ENCODE data around the gene GABBR2. TPM values are rescaled to one million over a fixed set of nuclear protein-coding genes. Genes with fewer than 3 reads are reported as not detected.

Gene GABBR2
- total and polyA plus RNA-seq, 2 of the 8 experiments (the other 6 are each of a cell fraction or from before 2014, with no cell fraction given): 0.50 to 1.2 TPM

DNA sequence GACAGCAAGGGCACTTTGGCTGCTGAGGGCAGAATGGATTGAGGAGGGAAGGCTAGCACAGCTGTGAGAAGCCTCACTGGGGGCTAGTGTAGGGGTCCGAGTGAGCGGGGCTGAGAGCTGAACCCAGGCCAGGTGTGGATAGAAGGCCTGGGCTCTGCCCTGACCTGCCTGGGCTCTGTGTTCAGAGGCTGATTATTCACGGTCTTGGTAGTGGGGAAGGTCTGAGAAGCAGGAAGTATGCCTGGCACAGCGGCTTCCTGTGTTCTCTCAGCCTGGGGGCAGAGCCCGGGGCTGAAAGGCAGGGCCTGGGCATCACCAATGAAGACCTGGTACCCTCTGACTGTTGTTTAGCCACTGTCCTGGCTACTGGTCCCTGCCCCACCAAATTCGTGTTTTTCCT is 316.9 kb downstream of the GABBR2 start:
- Histone ChIP-seq H2AFZ (ENCODE audit: low read length) (no peak overlapping the region), H2BK5ac (ENCODE audit: low read depth, low read length) (no peak overlapping the region), H3K4ac (replicated peaks; ENCODE audit: insufficient read length, low read depth, low read length) (no peak overlapping the region), H3K56ac (replicated peaks; ENCODE audit: insufficient read length, low read depth, low read length) (no peak overlapping the region), H3K36me3 (ENCODE audit: control insufficient read depth in 2 of 4, insufficient read depth in 4 of 4, low read length in 3 of 4) (no peaks in the 10 kb centered on the region), H3K23ac (ENCODE audit: insufficient read length) (no peak overlapping the region), H3K4me1 (replicated peaks in 1 of 4; ENCODE audit: control insufficient read depth in 3 of 4, insufficient read depth in 4 of 4, low read length in 3 of 4) (peaks cover 0 to 16% (median under 1%) of the 10 kb centered on the region in 4 experiments; a peak in 4 of 7 replicates), H3K23me2 (ENCODE audit: low read depth, low read length) (peaks cover 8% of the 10 kb centered on the region; the same call in 1 of the 2 replicates), H2BK15ac (ENCODE audit: low read length) (no peak overlapping the region), H3K27ac (ENCODE audit: low read depth, low read length) (no peak overlapping the region), H3K4me3 (ENCODE audit: extremely low read depth in 1 of 4, insufficient read depth in 2 of 4, low read depth in 3 of 4, low read length in 4 of 4) (no peak overlapping the region), H3K9me3 (ENCODE audit: insufficient read depth in 2 of 2, low read depth in 1 of 2, low read length in 1 of 2) (no peaks in the 10 kb centered on the region), H3K27me3 (replicated peaks in 1 of 4; ENCODE audit: control insufficient read depth in 3 of 4, extremely low read depth in 1 of 4, insufficient read depth in 3 of 4, low read length in 3 of 4) (no peaks in the 10 kb centered on the region; a peak in 1 of 7 replicates), H4K91ac (replicated peaks; ENCODE audit: insufficient read length, low read length) (no peak overlapping the region), H3K4me2 (ENCODE audit: insufficient read depth in 1 of 2, low read depth in 2 of 2, low read length in 2 of 2) (no peak overlapping the region), H3K79me2 (ENCODE audit: control insufficient read depth in 1 of 2, insufficient read depth in 2 of 2, low read length in 2 of 2) (no peaks in the 10 kb centered on the region), H2AK5ac (ENCODE audit: low read depth, low read length) (0 out of 2 replicates have a peak overlapping the region, but pooled peaks have one; percentile 39), H3K79me1 (ENCODE audit: low read depth, low read length) (no peaks in the 10 kb centered on the region), H3K14ac (ENCODE audit: insufficient read length) (no peak overlapping the region), H2BK120ac (replicated peaks; ENCODE audit: low read depth, low read length) (no peak overlapping the region), H4K5ac (ENCODE audit: insufficient read length, low read depth, low read length) (no peak overlapping the region), H3K9ac (replicated peaks in 1 of 4; ENCODE audit: extremely low read depth in 1 of 4, low read depth in 3 of 4, low read length in 3 of 4) (no peak overlapping the region), H2BK12ac (ENCODE audit: low read depth, low read length) (no peak overlapping the region), H3K18ac (ENCODE audit: extremely low read depth, low read length) (no peak overlapping the region), H2BK20ac (ENCODE audit: low read length) (no peak overlapping the region), H4K20me1 (replicated peaks in 1 of 2; ENCODE audit: control insufficient read depth in 1 of 2, insufficient read depth in 2 of 2, low read length in 2 of 2) (no peaks in the 10 kb centered on the region), H4K8ac (ENCODE audit: extremely low read depth, insufficient read depth, low read length) (no peak overlapping the region)
- FAIRE-seq (no peak), DNase-seq (ENCODE audit: low read depth in 1 of 2, low spot score in 2 of 2) (no peak)
- 92% methylated on average over 6 of the region's 6 CpGs; no CpG with 5 or more reads in 1 of the 2 experiments for WGBS, 2 experiments (ENCODE audit: extremely low coverage in 1 of 2, insufficient coverage in 1 of 2, insufficient read length in 1 of 2, insufficient replicate concordance in 2 of 2, low coverage in 1 of 2, low lambda C conversion rate in 2 of 2, missing lambda C conversion rate in 1 of 2)
- ChIA-PET POLR2A (ENCODE audit: partially characterized antibody) (no interaction called here), CTCF (ENCODE audit: partially characterized antibody) (interaction anchor here (0.7 to 1.4 kb wide), 4 partner anchors 8 to 368 kb away, joined by 3 to 4 read pairs (median 4); no protein-coding TSS in a partner anchor)
- TF ChIP-seq TAF7 (optimal IDR thresholded peaks at IDR 0.05; ENCODE audit: borderline replicate concordance, low read depth, low read length) (no peak), MAX (IDR thresholded peaks at IDR 0.05) (no peak), KDM1A (IDR thresholded peaks at IDR 0.05; ENCODE audit: borderline replicate concordance, low read length) (no peak), CBX5 (IDR thresholded peaks at IDR 0.05; ENCODE audit: low read depth, low read length) (no peak), JUND (IDR thresholded peaks at IDR 0.05; ENCODE audit: low read length) (no peak), RAD21 (IDR thresholded peaks at IDR 0.05 in 1 of 2, conservative IDR thresholded peaks at IDR 0.05 in 1 of 2; ENCODE audit: low read depth in 2 of 2, low read length in 2 of 2) (no peak), TEAD4 (IDR thresholded peaks at IDR 0.05; ENCODE audit: low read depth, low read length) (no peak), EP300 (IDR thresholded peaks at IDR 0.05; ENCODE audit: borderline replicate concordance in 1 of 2, low read depth in 2 of 2, low read length in 2 of 2) (no peak), SUZ12 (IDR thresholded peaks at IDR 0.05; ENCODE audit: low read length) (no peak), SAP30 (IDR thresholded peaks at IDR 0.05; ENCODE audit: insufficient read depth, insufficient replicate concordance, low read length) (no peak), ZNF274 (IDR thresholded peaks at IDR 0.05; ENCODE audit: borderline replicate concordance, extremely low read depth, low read length) (no peak), SRF (IDR thresholded peaks at IDR 0.05; ENCODE audit: low read depth, low read length) (no peak), TCF12 (IDR thresholded peaks at IDR 0.05; ENCODE audit: low read depth, low read length) (no peak), BRCA1 (IDR thresholded peaks at IDR 0.05; ENCODE audit: low read depth, low read length) (no peak)

Measured in H1 (cell line).